Measurements from ENCODE around the gene MOGAT2.

The MOGAT2 gene

GRCh38 chr11:75778962-75779361, 61.3 kb downstream of the MOGAT2 start:
- no peak overlapping the region for H3K27ac ChIP-seq
- TF ChIP-seq CTCF (conservative IDR thresholded peaks at IDR 0.05), result no peak
- no peak for TF ChIP-seq ZFX (IDR thresholded peaks at IDR 0.05)

DNA sequence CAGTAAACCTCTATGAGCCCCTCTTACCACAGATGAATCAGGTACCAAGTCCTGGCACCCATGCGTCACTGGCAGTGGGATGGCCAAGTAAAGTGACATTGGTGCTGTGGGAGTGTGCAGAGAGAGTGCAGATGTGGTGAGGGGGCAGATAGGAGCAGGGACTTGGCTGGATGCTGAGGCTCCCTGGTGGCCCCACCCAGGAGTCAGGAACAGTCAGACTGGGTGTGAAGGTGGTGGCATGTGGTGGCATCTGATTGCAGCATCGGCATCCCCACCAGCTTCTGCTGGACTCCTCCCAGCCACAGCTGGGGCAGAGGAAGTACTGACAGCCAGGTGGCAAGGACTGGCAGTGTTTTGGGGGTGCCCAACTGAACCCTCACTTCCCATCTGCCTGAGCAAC, 62.3 kb downstream of the MOGAT2 start:
- TF ChIP-seq CTCF (conservative IDR thresholded peaks at IDR 0.05) (no peak), ZFX (IDR thresholded peaks at IDR 0.05) (no peak)

DNA sequence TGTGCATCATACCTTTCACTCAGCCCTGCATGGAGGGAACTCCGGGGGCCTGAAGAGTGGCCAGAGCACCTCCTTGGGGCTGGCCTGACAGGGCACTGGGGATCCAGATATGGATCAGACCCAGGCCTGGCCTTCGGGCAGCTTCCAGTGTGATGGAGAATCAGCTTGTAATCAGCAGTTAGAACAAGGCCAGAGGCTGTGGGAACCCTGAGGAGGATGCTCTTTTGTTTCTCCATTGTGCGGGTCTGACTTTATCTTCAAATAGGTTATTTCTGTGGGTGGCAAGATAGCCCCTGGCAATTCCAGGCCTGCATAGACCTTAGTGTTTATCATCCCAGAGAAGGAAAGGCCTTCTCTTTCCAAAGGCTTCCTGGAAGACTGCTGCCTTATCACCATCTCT, 63.2 kb downstream of the MOGAT2 start:
- H3K27ac ChIP-seq, result no peak overlapping the region
- TF ChIP-seq CTCF (conservative IDR thresholded peaks at IDR 0.05), result no peak
- TF ChIP-seq ZFX (IDR thresholded peaks at IDR 0.05), result no peak

More for the DNA sequence above, 62.3 kb downstream of the MOGAT2 start:
- no peak overlapping the region for H3K27ac ChIP-seq

- no peak for TF ChIP-seq CTCF (conservative IDR thresholded peaks at IDR 0.05)
- no peak for TF ChIP-seq ZFX (IDR thresholded peaks at IDR 0.05)
- H3K27ac ChIP-seq, result no peak overlapping the region
Observed at GRCh38 chr11:75781296-75781695, 63.7 kb downstream of the MOGAT2 start.

GRCh38 chr11:75781831-75782230, 64.2 kb downstream of the MOGAT2 start:
- TF ChIP-seq ZFX (IDR thresholded peaks at IDR 0.05) (no peak), CTCF (conservative IDR thresholded peaks at IDR 0.05) (no peak)
- no peak overlapping the region for H3K27ac ChIP-seq

Measured in C4-2B (cell line).